ENCODE results near the gene GULP1. TPM values are rescaled to one million over a fixed set of nuclear protein-coding genes. Genes with fewer than 3 reads are reported as not detected.

Gene GULP1
- total RNA-seq, 1 experiment from 2014 or later, result 140 TPM

GRCh38 chr2:188524519-188525113 is 232.9 kb downstream of the GULP1 start:
- no peaks in the 10 kb centered on the region for H4K20me1 ChIP-seq (ENCODE audit: control insufficient read depth, insufficient read depth, insufficient read length)
- no peaks in the 10 kb centered on the region for H3K79me1 ChIP-seq (ENCODE audit: insufficient read depth, low read depth, low read length, poor library complexity, severe bottlenecking)
- no peaks in the 10 kb centered on the region for H3K27me3 ChIP-seq (ENCODE audit: insufficient read depth, low read length)
- no peak overlapping the region for H4K91ac ChIP-seq (ENCODE audit: insufficient read length, low read depth, low read length)
- no peak overlapping the region for H2BK12ac ChIP-seq (ENCODE audit: insufficient read length, low read depth, low read length)
- Mint-ChIP-seq H3K27ac (no peak overlapping the region), H3K9me3 (peaks cover 0 to 5% of the 10 kb centered on the region in 2 experiments; a peak in 2 of 5 replicates), H3K27me3 (ENCODE audit: low read depth) (no peaks in the 10 kb centered on the region), H3K36me3 (ENCODE audit: insufficient read depth in 1 of 3, low read depth in 3 of 3) (peaks cover 22 to 40% (median 25%) of the 10 kb centered on the region in 3 experiments), H3K4me1 (0 out of 4 replicates have a peak, but pooled peaks cover 0 to 2% of the 10 kb centered on the region in 2 experiments), H3K4me3 (no peak overlapping the region)
- no peak for DNase-seq
- no peak overlapping the region for H3K23ac ChIP-seq (ENCODE audit: insufficient read length, low read depth, low read length)
- no peak overlapping the region for H3K14ac ChIP-seq (ENCODE audit: insufficient read depth, low read length)
- no peaks in the 10 kb centered on the region for H3K23me2 ChIP-seq (ENCODE audit: insufficient read length, low read depth, low read length, poor library complexity, severe bottlenecking)
- H3K79me2 ChIP-seq (ENCODE audit: insufficient read depth, low read length), result no peaks in the 10 kb centered on the region
- no peak overlapping the region for H3K56ac ChIP-seq (ENCODE audit: insufficient read length, low read depth, low read length)
- no peak overlapping the region for H2BK20ac ChIP-seq (ENCODE audit: low read depth, low read length, poor library complexity, severe bottlenecking)
- H4K8ac ChIP-seq (replicated peaks; ENCODE audit: insufficient read length, low read depth, low read length), result no peak overlapping the region
- no peaks in the 10 kb centered on the region for H3K4me1 ChIP-seq (ENCODE audit: insufficient read depth, low read length)
- H3K27ac ChIP-seq (ENCODE audit: insufficient read length, low read depth, low read length), result no peak overlapping the region
- H3K9me3 ChIP-seq (ENCODE audit: control insufficient read depth, low read depth, low read length), result no peaks in the 10 kb centered on the region
- H3K4ac ChIP-seq (ENCODE audit: low read depth, low read length), result no peak overlapping the region
- H3K18ac ChIP-seq (ENCODE audit: insufficient read length, low read depth, low read length), result no peak overlapping the region
- TF ChIP-seq CTCF (conservative IDR thresholded peaks at IDR 0.05), result peak; percentile 91
- H2BK15ac ChIP-seq (ENCODE audit: low read depth, low read length), result no peak overlapping the region
- no peak overlapping the region for H2AFZ ChIP-seq (ENCODE audit: low read length)
- no peak overlapping the region for H3K9ac ChIP-seq (ENCODE audit: extremely low read depth, insufficient read length, low read length)
- no peak overlapping the region for H2BK120ac ChIP-seq (ENCODE audit: low read depth, low read length, poor library complexity, severe bottlenecking)
- no peak overlapping the region for H2BK5ac ChIP-seq (ENCODE audit: insufficient read length, low read length)
- H3K4me2 ChIP-seq (ENCODE audit: insufficient read depth, insufficient read length, low read length), result no peak overlapping the region
- H3T11ph ChIP-seq (ENCODE audit: low read length), result no peak overlapping the region
- WGBS (ENCODE audit: extremely low coverage, insufficient read length, low lambda C conversion rate), result no CpG with 5 or more reads among the region's 2 CpGs
- H2AK5ac ChIP-seq (ENCODE audit: insufficient read length, low read length), result no peak overlapping the region
- H4K5ac ChIP-seq (ENCODE audit: insufficient read length, low read depth, low read length), result no peak overlapping the region
